Spleen (tissue), 7 donors: ENCODE measurements around the gene DMGDH.

Source experiments
- CTCF ChIP-seq, 11 experiments: fragments of 200-600 bp in 7 of 11; fragments of 450-650 bp in 4 of 11; sonication (generic) in 4 of 11; IDR thresholded peaks in 8 of 11; conservative IDR thresholded peaks in 3 of 11; 1 replicate in 7 of 11; 2 replicates in 4 of 11; pipeline versions ENCODE4 v1.4.0 to v1.8.0; 2016 to 2021; ENCODE audit warnings: antibody characterized with exemption in 11 of 11, inconsistent platforms in 4 of 11, mild to moderate bottlenecking in 1 of 11
- POLR2A ChIP-seq, 3 donors: fragments of 450-650 bp; IDR thresholded peaks; one replicate each; pipeline ENCODE4 v1.5.1; 2017; ENCODE audit warnings: antibody characterized with exemption in 3 of 3, mild to moderate bottlenecking in 1 of 3
- donor health status: DM: no; HTN: no; CAD: no; lungs with moderate emphysema.
- donor health status: DM: no; HTN: no; CAD: no.
- donor health status: DM: no; HTN: no; CAD: no.

GRCh38 chr5:79011869-79012268 lies 57.6 kb downstream of the DMGDH start:
- TF ChIP-seq POLR2A (IDR thresholded peaks at IDR 0.05): no peak
- no peak for TF ChIP-seq CTCF (IDR thresholded peaks at IDR 0.05 in 8 of 11, conservative IDR thresholded peaks at IDR 0.05 in 3 of 11)
